ENCODE data around the gene AQP12B.

GRCh38 chr2:240726876-240727275, 44.2 kb upstream of the AQP12B start:
- TF ChIP-seq TAF1 (IDR thresholded peaks at IDR 0.05; ENCODE audit: borderline replicate concordance, low read depth, low read length) (no peak), CHD4 (IDR thresholded peaks at IDR 0.05) (no peak), SUPT20H (IDR thresholded peaks at IDR 0.05; ENCODE audit: borderline replicate concordance, control insufficient read depth, low read depth, low read length) (no peak), CTCF (IDR thresholded peaks at IDR 0.05 in 2 of 3, conservative IDR thresholded peaks at IDR 0.05 in 1 of 3; ENCODE audit: control insufficient read depth in 2 of 3, extremely low read depth in 1 of 3, insufficient read depth in 1 of 3, low read depth in 3 of 3, low read length in 3 of 3) (no peak), HDAC6 (IDR thresholded peaks at IDR 0.05; ENCODE audit: unreplicated experiment) (no peak)
- TF ChIP-seq, protein P1, sequence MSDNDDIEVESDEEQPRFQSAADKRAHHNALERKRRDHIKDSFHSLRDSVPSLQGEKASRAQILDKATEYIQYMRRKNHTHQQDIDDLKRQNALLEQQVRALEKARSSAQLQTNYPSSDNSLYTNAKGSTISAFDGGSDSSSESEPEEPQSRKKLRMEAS (IDR thresholded peaks at IDR 0.05; ENCODE audit: low read depth, low read length): no peak
